K562 (cell line): ENCODE data around the gene AHCYL2. TPM values are rescaled to one million over a fixed set of nuclear protein-coding genes. Genes with fewer than 3 reads are reported as not detected.

Source experiments
- ATAC-seq: fragments of 200-7000 bp; cut with Tn5 transposase; 3 replicates; pipeline ENCODE4 v1.9.1; 2020; ENCODE audit warnings: moderate library complexity
- BruUV-seq: library from RNA; stranded (reverse); fragments of 400-500 nt; replicated peaks from 2 replicates; lab custom pipeline; 2021; lab: Mats Ljungman, UMichigan
- CTCF ChIA-PET: fragments of 300-600 bp; formaldehyde crosslinking; extraction: SDS; loops from one replicate; lab custom pipeline; 2021; ENCODE audit warnings: low intra/inter-chr PET ratio; lab: Yijun Ruan, JAX
- POLR2A ChIA-PET: fragments of 300-600, 350-650 bp; sonication (Branson Sonifier 250); formaldehyde crosslinking; extraction: SDS; loops from one replicate; lab custom pipeline; 2021; ENCODE audit warnings: antibody characterized with exemption, inconsistent platforms; lab: Yijun Ruan, JAX
- DNase-seq, 4 experiments: peaks; one replicate each; pipeline versions ENCODE4 v3.0.0 to v3.0.0-alpha.2; 2011 to 2018; ENCODE audit warnings: low spot score in 3 of 4, mixed read lengths in 3 of 4; ENCODE audit errors: extremely low read depth in 1 of 4
- FAIRE-seq: peaks from 2 replicates; lab custom pipeline; 2011; peaks lifted over from hg19 to GRCh38; lab: Jason Lieb, UNC
- H2AFZ ChIP-seq: 2 replicates; pipeline ENCODE4 v1.6.0; 2011; ENCODE audit warnings: low read depth, low read length, control low read depth, inconsistent platforms
- H3K27ac ChIP-seq: fragments of 200-600 bp; 3 replicates; pipeline ENCODE4 v1.8.0; 2011; ENCODE audit warnings: low read depth, mild to moderate bottlenecking, control low read depth, inconsistent platforms, low read length, moderate library complexity, mixed read lengths; ENCODE audit errors: extremely low read depth
- H3K27me3 ChIP-seq, 2 experiments: fragments of 300-600 bp in 1 of 2; 2 replicates in 1 of 2; 3 replicates in 1 of 2; pipeline versions ENCODE4 v1.6.0 to v1.8.0; 2011; ENCODE audit warnings: inconsistent platforms in 2 of 2, low read length in 2 of 2, mild to moderate bottlenecking in 1 of 2, mixed read lengths in 1 of 2, moderate library complexity in 1 of 2; ENCODE audit not compliant: control insufficient read depth in 2 of 2, insufficient read depth in 2 of 2
- H3K36me3 ChIP-seq: fragments of 300-600 bp; 3 replicates; pipeline ENCODE4 v1.8.0; 2011; ENCODE audit warnings: mild to moderate bottlenecking, low read length, inconsistent platforms; ENCODE audit not compliant: control insufficient read depth, insufficient read depth
- H3K4me1 ChIP-seq, 2 experiments: fragments of 200-600 bp in 1 of 2; replicated peaks in 1 of 2; 2 replicates in 1 of 2; 3 replicates in 1 of 2; pipeline versions ENCODE4 v1.5.1 to v1.8.0; 2011; ENCODE audit warnings: inconsistent platforms in 2 of 2, low read length in 2 of 2, mild to moderate bottlenecking in 1 of 2, mixed read lengths in 1 of 2, moderate library complexity in 1 of 2; ENCODE audit not compliant: control insufficient read depth in 2 of 2, insufficient read depth in 2 of 2
- H3K4me2 ChIP-seq: 2 replicates; pipeline ENCODE4 v1.6.1; 2011; ENCODE audit warnings: low read length, control low read depth, inconsistent platforms, mixed read lengths; ENCODE audit not compliant: insufficient read depth
- H3K4me3 ChIP-seq: fragments of 200-600 bp; sonication (generic), shearing (Covaris generic); 2 replicates; pipeline ENCODE4 v1.5.1; 2016; ENCODE audit warnings: control low read depth, inconsistent platforms
- H3K79me2 ChIP-seq: fragments of 200-600 bp; 3 replicates; pipeline ENCODE4 v1.8.0; 2011; ENCODE audit warnings: low read length, inconsistent platforms; ENCODE audit not compliant: control insufficient read depth, insufficient read depth
- H3K9ac ChIP-seq, 2 experiments: 2 replicates each; pipeline versions ENCODE4 v1.6.0 to v1.6.1; 2011; ENCODE audit warnings: low read depth in 2 of 2, low read length in 2 of 2, control low read depth in 1 of 2, inconsistent platforms in 1 of 2, mild to moderate bottlenecking in 1 of 2, mixed read lengths in 1 of 2; ENCODE audit not compliant: insufficient read depth in 1 of 2
- H3K9me1 ChIP-seq: one replicate; pipeline ENCODE4 v1.6.0; 2011; ENCODE audit warnings: inconsistent platforms, mild to moderate bottlenecking, low read length, moderate library complexity; ENCODE audit not compliant: control insufficient read depth, insufficient read depth
- H3K9me3 ChIP-seq: replicated peaks from 2 replicates; pipeline ENCODE4 v1.5.1; 2011; ENCODE audit warnings: low read depth, low read length, inconsistent platforms; ENCODE audit not compliant: control insufficient read depth, insufficient read depth
- H4K20me1 ChIP-seq: replicated peaks from 2 replicates; pipeline ENCODE4 v1.6.1; 2011; ENCODE audit warnings: low read length, inconsistent platforms, mixed read lengths; ENCODE audit not compliant: control insufficient read depth, insufficient read depth
- BCL6 ChIP-seq: fragments of 250-450 bp; sonication (Bioruptor Pico); IDR thresholded peaks from 2 replicates; pipeline ENCODE4 v1.4.0; 2020
- BCOR ChIP-seq: fragments of 450-650 bp; IDR thresholded peaks from 2 replicates; pipeline ENCODE4 v1.6.1; 2016
- BRD4 ChIP-seq: fragments of 200-600 bp; sonication (generic); IDR thresholded peaks from 2 replicates; pipeline ENCODE4 v1.6.1; 2017; ENCODE audit warnings: inconsistent platforms
- COPS2 ChIP-seq: fragments of 450-650 bp; conservative IDR thresholded peaks from 2 replicates; pipeline ENCODE4 v1.6.1; 2016; ENCODE audit warnings: mild to moderate bottlenecking, moderate library complexity
- FOXA3 ChIP-seq, 2 experiments: fragments of 450-650 bp in 1 of 2; sonication (generic) in 1 of 2; formaldehyde crosslinking; IDR thresholded peaks in 1 of 2; conservative IDR thresholded peaks in 1 of 2; 2 replicates each; pipeline versions ENCODE4 v1.4.0 to v1.8.0; 2020 to 2022; ENCODE audit warnings: mild to moderate bottlenecking in 2 of 2, missing genetic modification reagents in 1 of 2
- GABPB1 ChIP-seq: sonication (generic); formaldehyde crosslinking; IDR thresholded peaks from 2 replicates; pipeline ENCODE4 v1.8.0; 2022; ENCODE audit warnings: mild to moderate bottlenecking, missing genetic modification reagents
- GATAD2B ChIP-seq: fragments of 450-650 bp; IDR thresholded peaks from 2 replicates; pipeline ENCODE4 v1.6.1; 2017; ENCODE audit warnings: mild to moderate bottlenecking, borderline replicate concordance
- LARP7 ChIP-seq: fragments of 450-650 bp; IDR thresholded peaks from 2 replicates; pipeline ENCODE4 v1.6.1; 2016
- MED1 ChIP-seq: sonication (generic); formaldehyde crosslinking; IDR thresholded peaks from 2 replicates; pipeline ENCODE4 v1.8.1; 2023; ENCODE audit warnings: missing genetic modification reagents, borderline replicate concordance
- MEF2D ChIP-seq: conservative IDR thresholded peaks from 2 replicates; pipeline ENCODE4 v1.6.1; 2016; ENCODE audit warnings: low read depth, missing genetic modification characterization, missing compliant biosample characterization
- PHB ChIP-seq: fragments of 250-450 bp; sonication (Bioruptor Pico); IDR thresholded peaks from 2 replicates; pipeline ENCODE4 v1.5.0; 2021
- PHF8 ChIP-seq: fragments of 200-600 bp; sonication (generic); IDR thresholded peaks from 2 replicates; pipeline ENCODE4 v1.6.1; 2012; ENCODE audit warnings: mixed run types, mild to moderate bottlenecking, inconsistent platforms, low read length, moderate library complexity, borderline replicate concordance
- POLR2B ChIP-seq: fragments of 450-650 bp; IDR thresholded peaks from 2 replicates; pipeline ENCODE4 v1.6.1; 2018; ENCODE audit warnings: low read depth; ENCODE audit not compliant: partially characterized antibody
- RBBP5 ChIP-seq: fragments of 200-600 bp; sonication (generic); IDR thresholded peaks from 2 replicates; pipeline ENCODE4 v1.6.1; 2012; ENCODE audit warnings: borderline replicate concordance, mild to moderate bottlenecking, low read length, control low read depth, inconsistent platforms; ENCODE audit not compliant: insufficient read depth, poor library complexity, severe bottlenecking
- RBM25 ChIP-seq: fragments of 200-400 bp; formaldehyde crosslinking; IDR thresholded peaks from 2 replicates; pipeline ENCODE4 v1.6.1; 2018; ENCODE audit warnings: low read length, low read depth, moderate library complexity; ENCODE audit not compliant: severe bottlenecking
- XRCC3 ChIP-seq: fragments of 450-650 bp; IDR thresholded peaks from 2 replicates; pipeline ENCODE4 v1.6.1; 2017; ENCODE audit warnings: mild to moderate bottlenecking, moderate library complexity
- ZEB2 ChIP-seq: fragments of 450-650 bp; IDR thresholded peaks from 2 replicates; pipeline ENCODE4 v1.6.1; 2016
- ZFPM2 ChIP-seq: fragments of 250-450 bp; sonication (Bioruptor Pico); IDR thresholded peaks from 2 replicates; pipeline ENCODE4 v1.5.1; 2022; ENCODE audit warnings: mild to moderate bottlenecking
- ZFX ChIP-seq: sonication (generic); formaldehyde crosslinking; IDR thresholded peaks from 2 replicates; pipeline ENCODE4 v1.8.0; 2022; ENCODE audit warnings: mild to moderate bottlenecking, missing genetic modification reagents, moderate library complexity
- ZNF24 ChIP-seq: fragments of 450-650 bp; IDR thresholded peaks from 2 replicates; pipeline ENCODE4 v1.6.1; 2016
- ZNF274 ChIP-seq: IDR thresholded peaks from 2 replicates; pipeline ENCODE4 v1.6.1; 2011; ENCODE audit warnings: low read depth, mild to moderate bottlenecking, low read length, moderate library complexity, borderline replicate concordance
- WGBS: fragments of 100-300 bp; shearing (Covaris generic); methylation state at CpG from one replicate; pipeline ENCODE4 v1.1.6; 2016; ENCODE audit warnings: low coverage, mixed read lengths; ENCODE audit not compliant: insufficient coverage; ENCODE audit errors: missing lambda C conversion rate; 5-methylcytosine and 5-hydroxymethylcytosine counted together
- in situ Hi-C: fragments of 300-500 bp; cut with MboI; formaldehyde crosslinking; loops from 4 replicates; pipeline ENCODE4 v1.15.0; 2018; ENCODE audit warnings: inconsistent platforms, mixed read lengths
- intact Hi-C: fragments of 100-400 bp; cut with micrococcal nuclease; formaldehyde crosslinking; loops from 2 replicates; pipeline ENCODE4 v1.14.2; 2022
- polyA plus RNA-seq, 8 experiments: library from polyadenylated mRNA; depleted of rRNA in 4 of 8; stranded (reverse) in 5 of 8; unstranded in 3 of 8; fragments of >200 nt; fragmentation: Nextera tagmentation in 2 of 8; fragmentation: Illumina TruSeq in 1 of 8; extraction: Ambion mirVana in 2 of 8; extraction: Trizol in 1 of 8; gene quantifications; 2 replicates each; pipeline versions ENCODE4 v1.2.1 to v1.2.3, GENCODE V29; 2011 to 2014; ENCODE audit warnings: inconsistent platforms in 1 of 8, missing spikeins in 1 of 8
- total RNA-seq, 7 experiments: library from RNA; depleted of rRNA in 6 of 7; stranded (reverse); fragments of >200 nt in 6 of 7; fragmentation: Illumina TruSeq in 2 of 7; extraction: Trizol in 2 of 7; gene quantifications; 2 replicates each; pipeline versions ENCODE4 v1.2.1 to v1.2.3, GENCODE V29; 2011 to 2021; ENCODE audit warnings: low replicate concordance in 1 of 7

AHCYL2 gene
- total and polyA plus RNA-seq, 9 of the 15 experiments (the other 6 are each of a cell fraction or from before 2014, with no cell fraction given): 0.93 to 10.5 (median 5.2) TPM

- no peaks in the 10 kb centered on the region for H3K9me1 ChIP-seq
- intact Hi-C loops: loop anchor here (2.0 to 5.0 kb wide), 2 partner anchors 16 to 519 kb away; no protein-coding TSS in a partner anchor
- H3K4me2 ChIP-seq: peak overlapping the region; percentile 63
- in situ Hi-C loops: no loop called here
- peaks cover 78% of the 10 kb centered on the region for H3K79me2 ChIP-seq
- H3K27me3 ChIP-seq: no peaks in the 10 kb centered on the region
- ChIA-PET CTCF (no interaction called here), POLR2A (interaction anchor here (0.8 to 1.9 kb wide), 14 partner anchors 10 to 173 kb away, joined by 3 to 13 read pairs (median 4); partner anchors contain the start of gene NRF1)
- FAIRE-seq (no peak), DNase-seq (no peak), ATAC-seq (peak; percentile 4)
- H3K9ac ChIP-seq: peak overlapping the region in 1 of 2 experiments; percentile 61; a peak in 3 of 4 replicates
- no peak overlapping the region; the same call in 1 of the 2 replicates for H3K4me3 ChIP-seq
- H3K27ac ChIP-seq: peak overlapping the region; percentile 87
- 10% methylated on average over 6 of the region's 6 CpGs for WGBS
- peaks cover 42 to 56% of the 10 kb centered on the region in 2 experiments for H3K4me1 ChIP-seq
- H2AFZ ChIP-seq: peak overlapping the region; percentile 70
- H3K9me3 ChIP-seq: no peaks in the 10 kb centered on the region
- BruUV-seq: TSS peak; percentile 54
- no peaks in the 10 kb centered on the region for H4K20me1 ChIP-seq
- H3K36me3 ChIP-seq: peaks cover 55% of the 10 kb centered on the region
- no peak for TF ChIP-seq COPS2
- TF ChIP-seq POLR2B: no peak
- TF ChIP-seq ZFPM2: no peak
- peak; percentile 30; the same call in 1 of the 2 replicates for TF ChIP-seq ZNF24
- TF ChIP-seq BCL6 (CRISPR knock-in tag): no peak
- no peak for TF ChIP-seq XRCC3
- TF ChIP-seq ZNF274: peak; percentile 69; the same call in 1 of the 2 replicates
- TF ChIP-seq BRD4: peak; percentile 78; the same call in 1 of the 2 replicates
- no peak for TF ChIP-seq FOXA3 (CRISPR knock-in tag; conservative IDR thresholded peaks at IDR 0.05 in 1 of 2, IDR thresholded peaks at IDR 0.05 in 1 of 2)
- peak; percentile 10 for TF ChIP-seq RBBP5
- 0 out of 2 replicates have a peak, but pooled peaks have one; percentile 10 for TF ChIP-seq GATAD2B
- no peak for TF ChIP-seq MED1 (CRISPR knock-in tag)
- TF ChIP-seq GABPB1 (CRISPR knock-in tag): peak; percentile 25; the same call in 1 of the 2 replicates
- TF ChIP-seq ZEB2: no peak
- 0 out of 2 replicates have a peak, but pooled peaks have one; percentile 49 for TF ChIP-seq PHB (CRISPR knock-in tag)
- peak; percentile 74 for TF ChIP-seq ZFX (CRISPR knock-in tag)
- peak; percentile 67 for TF ChIP-seq RBM25
- TF ChIP-seq PHF8: no peak
- no peak for TF ChIP-seq LARP7
- peak; percentile 39; the same call in 1 of the 2 replicates for TF ChIP-seq BCOR
- TF ChIP-seq MEF2D (tag): peak; percentile 15; the same call in 1 of the 2 replicates
Observed at GRCh38 chr7:129438281-129438838, 213.5 kb downstream of the AHCYL2 start.
